Endothelial cell of umbilical vein (primary cell): ENCODE measurements around the gene OR6N2. TPM values are rescaled to one million over a fixed set of nuclear protein-coding genes. Genes with fewer than 3 reads are reported as not detected.

Experiments
- BruUV-seq: library from RNA; stranded (reverse); fragments of 400-500 nt; replicated peaks from 2 replicates; lab custom pipeline; 2021; lab: Mats Ljungman, UMichigan
- CTCF ChIA-PET: fragments of 300-600, 350-600 bp; sonication (Branson Sonifier 250); formaldehyde crosslinking; loops from one replicate; lab custom pipeline; 2021; ENCODE audit warnings: antibody characterized with exemption, inconsistent platforms; lab: Charles Lee
- POLR2A ChIA-PET: fragments of 300-600, 350-600 bp; sonication (Branson Sonifier 250); formaldehyde crosslinking; loops from one replicate; lab custom pipeline; 2021; ENCODE audit warnings: antibody characterized with exemption, inconsistent platforms; lab: Charles Lee
- DNase-seq: peaks from one replicate; pipeline ENCODE4 v3.0.0-alpha.2; 2011; ENCODE audit warnings: low read depth, low spot score
- FAIRE-seq: peaks from 2 replicates; lab custom pipeline; 2011; peaks lifted over from hg19 to GRCh38; lab: Jason Lieb, UNC
- H2AFZ ChIP-seq: 2 replicates; pipeline ENCODE4 v1.6.0; 2012; ENCODE audit warnings: low read depth, low read length, control low read depth, inconsistent platforms
- H3K27ac ChIP-seq: 2 replicates; pipeline ENCODE4 v1.5.1; 2011; ENCODE audit warnings: low read depth, mild to moderate bottlenecking, control low read depth, low read length, moderate library complexity; ENCODE audit not compliant: insufficient read depth
- H3K27me3 ChIP-seq, 2 experiments: 2 replicates each; pipeline versions ENCODE4 v1.6.0 to v1.6.1; 2011; ENCODE audit warnings: low read length in 2 of 2, mixed read lengths in 1 of 2; ENCODE audit not compliant: control insufficient read depth in 2 of 2, insufficient read depth in 2 of 2
- H3K36me3 ChIP-seq, 2 experiments: 2 replicates in 1 of 2; 3 replicates in 1 of 2; pipeline ENCODE4 v1.5.1; 2011; ENCODE audit warnings: low read length in 2 of 2, mild to moderate bottlenecking in 1 of 2, moderate library complexity in 1 of 2; ENCODE audit not compliant: control insufficient read depth in 2 of 2, insufficient read depth in 2 of 2; ENCODE audit errors: extremely low read depth in 1 of 2
- H3K4me1 ChIP-seq: 3 replicates; pipeline ENCODE4 v1.5.1; 2011; ENCODE audit warnings: mild to moderate bottlenecking, low read length; ENCODE audit not compliant: control insufficient read depth, insufficient read depth; ENCODE audit errors: extremely low read depth
- H3K4me2 ChIP-seq: 2 replicates; pipeline ENCODE4 v1.6.1; 2011; ENCODE audit warnings: low read length, control low read depth, mixed read lengths; ENCODE audit not compliant: insufficient read depth
- H3K4me3 ChIP-seq, 3 experiments: fragments of 200-600 bp in 1 of 3; sonication (generic), shearing (Covaris generic) in 1 of 3; replicated peaks in 1 of 3; 2 replicates each; pipeline ENCODE4 v1.5.1; 2011 to 2016; ENCODE audit warnings: control low read depth in 3 of 3, low read length in 3 of 3, mild to moderate bottlenecking in 2 of 3, inconsistent platforms in 1 of 3, low read depth in 1 of 3, moderate library complexity in 1 of 3; ENCODE audit not compliant: insufficient read depth in 1 of 3
- H3K79me2 ChIP-seq: 2 replicates; pipeline ENCODE4 v1.6.0; 2012; ENCODE audit warnings: low read length, inconsistent platforms; ENCODE audit not compliant: control insufficient read depth, insufficient read depth
- H3K9ac ChIP-seq: replicated peaks from 2 replicates; pipeline ENCODE3; 2011; ENCODE audit warnings: low read length, control low read depth; ENCODE audit not compliant: insufficient read depth; ENCODE audit errors: extremely low read depth
- H3K9me1 ChIP-seq: replicated peaks from 3 replicates; pipeline ENCODE4 v1.6.0; 2011; ENCODE audit warnings: mild to moderate bottlenecking, low read length; ENCODE audit not compliant: control insufficient read depth, insufficient read depth; ENCODE audit errors: extremely low read depth
- H3K9me3 ChIP-seq: replicated peaks from 2 replicates; pipeline ENCODE4 v1.5.1; 2012; ENCODE audit warnings: low read length, inconsistent platforms; ENCODE audit not compliant: control insufficient read depth, insufficient read depth
- H4K20me1 ChIP-seq: replicated peaks from 2 replicates; pipeline ENCODE3; 2011; ENCODE audit warnings: mild to moderate bottlenecking, low read length; ENCODE audit not compliant: control insufficient read depth, insufficient read depth; ENCODE audit errors: extremely low read depth
- EZH2 ChIP-seq: IDR thresholded peaks from 2 replicates; pipeline ENCODE4 v1.6.1; 2012; ENCODE audit warnings: borderline replicate concordance, low read depth, mild to moderate bottlenecking, moderate library complexity, low read length, inconsistent platforms; ENCODE audit not compliant: severe bottlenecking
- FOS ChIP-seq: IDR thresholded peaks from 2 replicates; pipeline ENCODE4 v1.6.1; 2011; ENCODE audit warnings: mild to moderate bottlenecking, low read length, moderate library complexity, borderline replicate concordance; ENCODE audit not compliant: insufficient read depth
- GATA2 ChIP-seq: IDR thresholded peaks from 2 replicates; pipeline ENCODE4 v1.7.0; 2011; ENCODE audit warnings: low read depth, mild to moderate bottlenecking, moderate library complexity, mixed read lengths, low read length; ENCODE audit not compliant: insufficient read length, insufficient read depth
- JUN ChIP-seq: IDR thresholded peaks from 2 replicates; pipeline ENCODE4 v1.6.1; 2011; ENCODE audit warnings: borderline replicate concordance, low read depth; ENCODE audit not compliant: insufficient read length, insufficient read depth
- MYC ChIP-seq: IDR thresholded peaks from one replicate; pipeline ENCODE4 v1.6.1; 2011; ENCODE audit warnings: mild to moderate bottlenecking, low read depth, low read length
- POLR2A ChIP-seq: IDR thresholded peaks from 2 replicates; pipeline ENCODE4 v1.6.1; 2012; ENCODE audit warnings: low read depth, mild to moderate bottlenecking, control low read depth, low read length
- POLR2AphosphoS5 ChIP-seq: IDR thresholded peaks from 2 replicates; pipeline ENCODE4 v1.6.1; 2012; ENCODE audit warnings: low read depth, mild to moderate bottlenecking, control low read depth, low read length, moderate library complexity; ENCODE audit not compliant: insufficient read depth
- dilution Hi-C: fragments of 300-500 bp; cut with MboI; formaldehyde crosslinking; loops from one replicate; pipeline ENCODE4 v1.15.0; 2019; ENCODE audit warnings: low sequenced_read_pairs; ENCODE audit not compliant: extremely low pct_ligation_motif_present
- intact Hi-C: fragments of 100-400 bp; cut with micrococcal nuclease; formaldehyde crosslinking; loops from one replicate; pipeline ENCODE4 v1.10.0; 2022
- polyA plus RNA-seq, 4 experiments: library from polyadenylated mRNA; depleted of rRNA in 3 of 4; stranded (reverse) in 3 of 4; unstranded in 1 of 4; fragments of >200 nt; gene quantifications; 2 replicates each; pipeline versions ENCODE4 v1.2.1 to v1.2.3, GENCODE V29; 2011 to 2012; ENCODE audit warnings: missing spikeins in 1 of 4
- total RNA-seq: library from RNA; stranded (reverse); gene quantifications from 2 replicates; pipeline ENCODE4 v1.2.3, GENCODE V29; 2021
- TF ChIP-seq, protein P1 (sequence below): IDR thresholded peaks from 2 replicates; pipeline ENCODE4 v1.6.1; 2011; ENCODE audit not compliant: insufficient read depth, insufficient read length
- TF ChIP-seq, protein P2 (sequence below), 2 donors: IDR thresholded peaks; 1 replicate in 1 of 2; 2 replicates in 1 of 2; pipeline ENCODE4 v1.5.1; 2011; ENCODE audit warnings: low read length in 2 of 2, mild to moderate bottlenecking in 2 of 2, moderate library complexity in 2 of 2, control low read depth in 1 of 2, inconsistent platforms in 1 of 2, low read depth in 1 of 2; ENCODE audit not compliant: insufficient read depth in 1 of 2; ENCODE audit errors: extremely low read depth in 1 of 2

OR6N2 gene
- total and polyA plus RNA-seq, 2 donors (not counting 3 experiments of a cell fraction or from before 2014, with no cell fraction given): not detected

DNA sequence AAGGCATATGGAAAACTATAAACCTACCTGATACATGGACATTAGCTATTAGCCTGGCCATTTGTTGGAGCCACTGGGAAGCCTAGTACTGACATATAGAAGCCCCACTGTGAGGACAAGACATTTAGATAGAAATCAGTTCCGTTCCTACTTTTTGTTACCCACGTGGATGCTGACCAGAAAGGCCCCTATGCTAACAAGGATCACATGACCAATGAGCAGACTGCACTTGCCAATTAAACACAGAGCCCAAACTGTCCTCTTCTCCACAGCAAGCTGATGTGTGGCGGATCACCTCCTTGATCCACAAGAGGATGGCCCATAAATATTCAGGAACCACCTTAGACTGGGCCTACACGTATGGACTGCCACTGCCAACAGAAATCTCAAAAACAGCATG is 49.3 kb downstream of the OR6N2 start:
- Histone ChIP-seq H3K4me2 (no peak overlapping the region), H3K36me3 (no peaks in the 10 kb centered on the region), H3K9ac (no peak overlapping the region), H4K20me1 (no peaks in the 10 kb centered on the region), H3K9me1 (no peaks in the 10 kb centered on the region), H3K27me3 (no peaks in the 10 kb centered on the region), H3K4me3 (no peak overlapping the region), H3K4me1 (no peaks in the 10 kb centered on the region), H3K27ac (no peak overlapping the region), H2AFZ (no peak overlapping the region), H3K9me3 (no peaks in the 10 kb centered on the region), H3K79me2 (no peaks in the 10 kb centered on the region)
- TF ChIP-seq, protein P1, sequence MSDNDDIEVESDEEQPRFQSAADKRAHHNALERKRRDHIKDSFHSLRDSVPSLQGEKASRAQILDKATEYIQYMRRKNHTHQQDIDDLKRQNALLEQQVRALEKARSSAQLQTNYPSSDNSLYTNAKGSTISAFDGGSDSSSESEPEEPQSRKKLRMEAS: no peak
- TF ChIP-seq POLR2AphosphoS5 (no peak), MYC (no peak), POLR2A (no peak), EZH2 (no peak), GATA2 (no peak), FOS (no peak), JUN (no peak)
- TF ChIP-seq, protein P2, sequence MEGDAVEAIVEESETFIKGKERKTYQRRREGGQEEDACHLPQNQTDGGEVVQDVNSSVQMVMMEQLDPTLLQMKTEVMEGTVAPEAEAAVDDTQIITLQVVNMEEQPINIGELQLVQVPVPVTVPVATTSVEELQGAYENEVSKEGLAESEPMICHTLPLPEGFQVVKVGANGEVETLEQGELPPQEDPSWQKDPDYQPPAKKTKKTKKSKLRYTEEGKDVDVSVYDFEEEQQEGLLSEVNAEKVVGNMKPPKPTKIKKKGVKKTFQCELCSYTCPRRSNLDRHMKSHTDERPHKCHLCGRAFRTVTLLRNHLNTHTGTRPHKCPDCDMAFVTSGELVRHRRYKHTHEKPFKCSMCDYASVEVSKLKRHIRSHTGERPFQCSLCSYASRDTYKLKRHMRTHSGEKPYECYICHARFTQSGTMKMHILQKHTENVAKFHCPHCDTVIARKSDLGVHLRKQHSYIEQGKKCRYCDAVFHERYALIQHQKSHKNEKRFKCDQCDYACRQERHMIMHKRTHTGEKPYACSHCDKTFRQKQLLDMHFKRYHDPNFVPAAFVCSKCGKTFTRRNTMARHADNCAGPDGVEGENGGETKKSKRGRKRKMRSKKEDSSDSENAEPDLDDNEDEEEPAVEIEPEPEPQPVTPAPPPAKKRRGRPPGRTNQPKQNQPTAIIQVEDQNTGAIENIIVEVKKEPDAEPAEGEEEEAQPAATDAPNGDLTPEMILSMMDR (IDR thresholded peaks at IDR 0.05; ENCODE audit: extremely low read depth in 1 of 2, insufficient read depth in 1 of 2, low read depth in 1 of 2, low read length in 2 of 2): no peak
- no peak for DNase-seq
- CTCF ChIA-PET: no interaction called here
- FAIRE-seq: no peak
- POLR2A ChIA-PET: no interaction called here
- BruUV-seq: no TSS peak
- intact Hi-C loops: no loop called here
- dilution Hi-C loops: no loop called here
